ENCODE results near the gene NRG2.

NRG2 gene

DNA sequence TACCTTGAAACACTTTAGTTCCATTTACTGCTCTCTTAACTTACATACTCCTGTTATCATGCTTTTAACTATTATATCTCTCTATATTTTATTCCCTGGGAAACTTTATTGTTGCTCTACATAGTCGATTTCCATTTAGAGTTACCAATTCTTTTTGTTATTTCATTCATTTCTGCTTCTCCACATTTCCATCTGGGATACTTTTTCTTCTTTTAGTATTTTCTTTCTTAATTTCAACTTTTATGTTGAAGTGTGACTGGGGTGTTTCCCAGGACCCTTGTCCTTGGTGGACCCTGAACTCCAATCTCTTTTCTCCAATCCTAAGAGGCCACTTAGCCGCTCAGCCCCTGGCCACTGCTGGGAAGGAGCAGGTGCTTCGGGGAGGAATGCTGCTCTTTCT lies 211.5 kb downstream of the NRG2 start:
- no peak for DNase-seq

DNA sequence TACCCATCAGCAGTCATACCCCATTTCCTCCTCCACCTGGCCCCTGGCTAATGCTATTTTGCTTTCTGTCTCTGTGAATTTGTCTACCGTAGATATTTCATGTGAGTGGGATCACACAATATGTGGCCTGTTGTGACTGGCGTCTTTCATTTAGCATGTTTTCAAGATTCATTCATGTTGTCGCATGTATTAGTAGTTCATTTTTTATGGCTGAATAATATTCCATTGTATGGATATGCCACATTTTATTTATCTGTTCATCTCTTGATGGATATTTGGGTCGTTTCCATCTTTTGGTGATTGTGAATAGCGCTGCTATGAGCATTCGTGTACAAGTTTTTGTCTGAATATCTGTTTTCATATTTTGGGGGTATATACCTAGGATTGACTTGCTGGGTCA lies 213.6 kb downstream of the NRG2 start:
- DNase-seq: no peak

DNA sequence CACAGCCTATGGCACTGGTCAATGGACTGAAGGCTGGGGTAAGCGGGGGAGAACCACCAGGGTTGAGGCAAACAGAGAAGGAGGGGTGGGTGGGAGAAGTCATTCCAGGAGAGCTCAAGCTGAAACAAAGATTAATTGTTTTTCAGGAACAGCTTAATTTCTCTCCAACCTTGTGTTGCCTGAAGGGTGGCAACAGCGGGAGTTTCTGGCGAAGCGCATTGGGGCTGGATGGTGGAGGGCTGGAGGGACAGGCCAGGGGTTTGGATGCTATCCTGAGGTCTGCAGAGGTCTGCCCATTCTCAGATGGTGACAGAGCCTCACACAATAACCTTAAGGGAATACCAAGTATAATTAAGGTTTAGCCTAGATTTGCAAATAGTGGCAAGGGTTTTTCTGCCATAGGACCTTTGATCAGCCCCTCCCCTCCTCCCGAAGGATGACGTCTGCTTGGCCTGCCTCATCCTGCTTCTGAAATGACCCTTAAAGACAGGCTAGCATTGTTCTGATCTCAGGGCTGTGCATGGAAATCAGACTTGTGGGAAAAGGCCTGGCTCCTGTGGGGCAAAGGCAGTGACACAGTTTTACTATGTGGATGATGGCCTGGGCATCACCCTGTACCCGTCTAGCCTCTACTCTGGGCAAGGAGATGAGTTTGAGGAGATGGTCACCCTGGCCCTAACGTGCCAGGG lies 214.7 kb downstream of the NRG2 start:
- DNase-seq: no peak

GRCh38 chr5:139825690-139826089 lies 217.4 kb downstream of the NRG2 start:
- no peak for DNase-seq

GRCh38 chr5:139823757-139824355 lies 219.2 kb downstream of the NRG2 start:
- DNase-seq: no peak

DNA sequence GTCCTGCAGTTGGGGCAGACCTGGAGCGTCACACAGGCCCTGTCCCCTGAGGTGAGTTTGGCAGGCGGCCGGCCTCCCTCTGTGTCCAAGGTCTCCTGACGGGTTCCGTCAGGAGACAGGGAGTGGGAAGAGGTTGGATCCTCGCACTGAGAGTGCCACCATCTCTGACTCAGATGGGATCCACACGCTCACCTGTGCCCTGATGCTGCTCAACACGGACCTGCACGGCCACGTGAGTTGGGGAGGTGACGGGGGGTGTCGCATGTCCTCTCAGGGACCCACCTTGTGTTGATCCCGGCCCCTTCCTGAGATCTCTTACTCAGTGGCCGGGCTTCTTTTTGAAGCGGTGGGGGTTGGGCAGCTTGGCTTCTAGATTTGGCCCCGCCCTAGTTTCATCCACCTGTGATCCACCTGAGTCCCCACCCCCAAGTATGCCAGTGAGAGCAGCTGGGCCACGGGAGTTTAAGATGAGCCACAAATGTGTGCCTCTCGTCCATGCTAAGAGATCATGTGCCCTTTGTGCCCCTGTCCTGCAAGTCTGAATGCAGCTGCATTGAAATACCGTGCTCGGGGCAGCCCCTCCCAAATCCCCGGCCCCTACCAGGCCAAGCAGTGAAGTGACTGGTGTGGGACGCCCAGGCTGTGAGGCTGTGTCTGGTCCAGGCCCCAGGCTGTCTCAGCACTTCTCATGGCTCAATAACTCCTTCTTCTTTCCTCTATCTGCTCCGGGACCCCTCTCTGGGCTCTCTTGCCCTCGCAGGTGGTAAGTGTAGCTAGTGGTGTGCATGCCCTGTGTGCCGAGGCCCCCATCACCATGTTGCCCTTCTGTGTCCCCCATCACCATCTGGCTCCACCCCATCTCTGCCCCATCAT lies 220.3 kb downstream of the NRG2 start:
- no peak for DNase-seq

GRCh38 chr5:139821806-139822552 lies 221.1 kb downstream of the NRG2 start:
- no peak for DNase-seq

DNA sequence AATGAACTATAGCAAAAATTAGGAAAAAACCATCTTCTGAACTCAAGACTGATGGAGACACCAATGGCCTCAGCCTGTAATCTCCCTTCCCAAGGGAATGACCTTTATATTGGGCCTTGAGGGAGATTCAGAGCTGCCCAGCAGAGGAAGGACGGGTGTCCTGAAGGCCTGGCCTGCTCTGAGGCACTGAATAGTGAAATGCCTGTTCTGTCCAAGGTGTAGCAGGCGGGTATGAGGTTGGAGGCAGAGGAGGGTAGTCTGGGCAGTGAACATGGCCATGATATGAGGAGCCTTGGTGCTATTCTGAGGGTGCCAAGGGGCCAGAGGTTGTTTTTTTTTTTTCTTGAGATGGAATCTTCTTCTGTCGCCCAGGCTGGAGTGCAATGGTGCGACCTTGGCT lies 222.5 kb downstream of the NRG2 start:
- no peak for DNase-seq

GRCh38 chr5:139820130-139820529 lies 223.0 kb downstream of the NRG2 start:
- DNase-seq: no peak

GRCh38 chr5:139817970-139818369 lies 225.1 kb downstream of the NRG2 start:
- no peak for DNase-seq

GRCh38 chr5:139817362-139817761 lies 225.7 kb downstream of the NRG2 start:
- DNase-seq: no peak

DNA sequence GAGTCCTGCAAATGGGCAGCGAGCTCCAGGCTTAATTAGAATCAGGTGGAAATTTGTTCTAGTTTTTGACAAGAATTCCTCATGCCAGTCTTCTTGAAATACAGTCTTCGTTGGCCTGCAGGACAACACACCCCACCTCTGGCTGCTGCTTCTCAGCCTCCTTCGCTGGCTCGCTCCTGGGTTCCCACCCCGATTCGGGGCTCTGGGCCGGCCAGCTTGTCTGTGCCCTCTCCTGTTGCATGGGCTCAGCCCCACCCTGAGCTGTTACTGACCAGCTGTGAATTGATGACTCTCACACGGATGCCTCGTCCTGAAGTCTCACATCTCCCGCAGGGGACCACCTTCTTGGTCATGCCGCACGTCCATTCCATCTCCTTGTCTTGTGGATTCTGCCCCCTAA lies 226.5 kb downstream of the NRG2 start:
- no peak for DNase-seq

DNA sequence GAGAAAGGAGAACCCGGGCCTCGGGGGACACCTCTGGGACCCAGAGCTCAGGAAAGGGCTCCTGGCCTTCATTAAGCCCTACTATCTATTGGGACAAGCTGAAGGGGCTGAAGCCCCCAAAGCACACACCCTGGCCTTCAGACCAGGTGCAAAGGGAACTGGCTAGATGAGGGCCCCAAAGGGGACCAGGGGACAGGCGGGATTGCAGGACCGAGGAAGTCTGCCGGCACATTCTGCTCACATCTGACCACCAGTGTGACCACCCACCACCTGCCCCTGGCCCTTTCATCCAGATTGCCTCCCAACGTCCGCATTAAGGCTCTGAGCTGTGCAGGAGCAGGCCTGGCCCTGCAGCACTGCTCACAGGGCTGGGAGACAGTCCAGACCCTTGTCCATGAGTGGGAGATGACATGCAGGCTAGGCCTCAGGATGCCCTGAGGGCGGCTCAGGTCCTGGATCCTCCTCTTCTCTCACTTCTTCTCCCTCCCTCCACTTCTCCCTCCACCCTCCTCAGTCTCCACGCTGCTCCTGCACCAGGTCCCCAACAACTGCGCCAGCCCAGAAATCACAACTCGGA lies 228.3 kb downstream of the NRG2 start:
- no peak for DNase-seq

DNA sequence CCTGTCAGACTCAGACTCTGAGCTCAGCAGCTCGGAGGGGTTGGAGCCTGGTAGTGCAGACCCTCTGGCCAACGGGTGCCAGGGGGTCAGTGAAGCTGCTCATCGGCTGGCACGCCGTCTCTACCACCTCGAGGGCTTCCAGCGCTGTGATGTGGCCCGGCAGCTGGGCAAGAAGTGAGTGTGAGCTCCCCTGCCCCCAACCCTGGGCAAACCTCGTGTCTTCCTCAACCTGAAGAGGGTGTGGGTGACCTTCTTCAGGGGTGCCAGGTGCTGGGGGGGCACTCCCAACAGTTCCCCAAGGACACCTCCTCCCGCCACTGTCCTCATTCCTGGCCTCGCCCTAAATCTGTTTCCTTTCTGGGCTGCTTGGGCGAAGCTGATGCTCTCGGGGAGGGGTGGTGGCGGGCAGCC lies 228.9 kb downstream of the NRG2 start:
- DNase-seq: no peak

DNA sequence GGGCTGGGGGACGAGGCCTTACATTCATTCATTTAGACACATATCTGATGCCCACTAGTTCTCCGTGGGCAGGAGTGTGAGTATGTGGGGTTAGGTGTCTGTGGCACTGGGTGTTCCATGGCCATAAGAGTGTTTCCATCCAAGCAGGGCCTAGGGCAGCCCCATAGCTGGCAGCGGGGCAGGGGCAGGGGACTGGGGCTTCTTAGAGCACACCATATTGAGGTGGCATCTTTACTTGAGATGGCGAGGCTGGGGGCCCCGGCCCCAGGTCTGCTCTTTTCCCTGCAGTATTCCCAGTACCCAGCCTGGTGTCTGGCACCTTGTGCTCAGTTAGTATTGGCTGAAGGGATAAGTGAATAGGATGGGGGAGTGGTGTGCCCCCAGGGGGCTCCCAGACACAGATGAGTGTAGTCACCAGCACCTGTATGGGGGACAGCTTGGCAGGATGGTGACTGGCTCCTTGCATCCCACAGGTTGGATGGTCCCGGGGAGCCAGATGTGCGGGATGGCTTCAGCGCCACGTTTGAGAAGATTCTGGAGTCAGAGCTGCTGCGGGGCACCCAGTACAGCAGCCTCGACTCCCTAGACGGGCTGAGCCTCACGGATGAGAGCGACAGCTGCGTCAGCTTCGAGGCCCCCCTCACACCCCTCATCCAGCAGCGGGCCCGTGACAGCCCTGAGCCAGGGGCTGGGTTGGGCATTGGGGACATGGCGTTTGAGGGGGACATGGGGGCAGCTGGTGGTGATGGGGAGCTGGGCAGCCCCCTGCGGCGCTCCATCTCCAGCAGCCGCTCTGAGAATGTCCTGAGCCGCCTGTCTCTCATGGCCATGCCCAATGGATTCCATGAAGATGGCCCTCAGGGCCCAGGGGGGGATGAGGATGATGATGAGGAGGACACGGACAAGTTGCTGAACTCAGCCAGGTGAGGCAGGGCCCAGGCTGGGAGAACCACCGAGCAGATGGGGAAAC lies 230.0 kb downstream of the NRG2 start:
- no peak for DNase-seq

GRCh38 chr5:139812323-139812722 lies 230.8 kb downstream of the NRG2 start:
- DNase-seq: no peak

DNA sequence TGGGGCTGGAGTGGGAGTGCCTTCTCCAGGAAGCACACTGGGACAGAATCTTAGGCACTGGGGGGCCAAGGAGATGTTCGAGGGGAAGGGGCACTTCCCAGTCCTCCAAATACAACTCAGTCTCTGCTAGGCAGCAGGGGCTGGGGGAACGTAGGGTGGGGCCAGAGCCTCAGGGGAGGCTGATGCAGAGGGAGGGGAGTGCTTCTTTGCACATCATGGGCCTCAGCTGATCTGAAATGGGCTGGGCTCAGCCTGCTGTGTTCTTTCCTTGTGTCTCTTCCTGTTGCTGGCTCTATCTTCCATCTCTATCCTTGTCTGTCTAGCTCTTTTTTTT lies 231.9 kb downstream of the NRG2 start:
- no peak for DNase-seq

GRCh38 chr5:139810341-139811273 lies 232.5 kb downstream of the NRG2 start:
- no peak for DNase-seq

DNA sequence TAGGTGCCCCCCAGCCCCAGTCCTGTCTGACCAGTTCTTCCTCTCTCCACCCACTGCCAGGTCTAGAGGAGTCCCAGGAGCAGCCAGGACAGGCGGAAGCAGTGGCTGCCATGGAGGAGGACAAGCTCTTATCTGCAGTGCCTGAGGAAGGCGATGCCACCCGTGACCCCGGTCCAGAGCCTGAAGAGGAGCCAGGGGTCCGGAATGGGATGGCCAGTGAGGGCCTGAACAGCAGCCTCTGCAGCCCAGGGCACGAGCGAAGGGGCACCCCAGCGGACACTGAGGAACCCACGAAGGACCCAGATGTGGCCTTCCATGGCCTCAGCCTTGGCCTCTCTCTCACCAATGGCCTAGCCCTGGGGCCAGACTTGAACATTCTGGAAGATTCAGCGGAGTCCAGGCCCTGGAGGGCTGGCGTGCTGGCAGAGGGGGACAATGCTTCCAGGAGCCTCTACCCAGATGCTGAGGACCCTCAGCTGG lies 233.7 kb downstream of the NRG2 start:
- DNase-seq: no peak

All from inflammatory macrophage treated with lipopolysaccharide for 4 hours (primary cell).